NCI-H2081 (cell line): Measurements from ENCODE around the gene SLC9A1.
A peak's percentile ranks its signal among the peaks of the same experiment; 100 is the strongest.
"Not testable (repeated sequence)": the region's sequence is repeated elsewhere in the genome, so short reads cannot be mapped to it uniquely, and the experiment has no call there.

ENCODE experiments used
- DNase-seq, 2 experiments: peaks; one replicate each; lab custom pipeline; 2025; lab: John Stamatoyannopoulos, UW

SLC9A1 gene

GRCh38 chr1:27154991-27155781 lies at the start of gene SLC9A1:
Gene SLC9A1 (minus strand): TSS chr1:27155125. CDS start chr1:27154334, 791 bp downstream.
- peak; percentile 59 to 65 for DNase-seq

- no peak for DNase-seq
Observed at GRCh38 chr1:27203946-27204345, 49.0 kb upstream of the SLC9A1 start.

GRCh38 chr1:27201295-27201694 lies 46.4 kb upstream of the SLC9A1 start:
- DNase-seq: no peak

GRCh38 chr1:27193194-27193593 lies 38.3 kb upstream of the SLC9A1 start:
- no peak for DNase-seq

GRCh38 chr1:27192039-27192529 lies 37.2 kb upstream of the SLC9A1 start:
- no peak for DNase-seq

- DNase-seq: not testable (repeated sequence)
Observed at GRCh38 chr1:27184665-27185064, 29.7 kb upstream of the SLC9A1 start.

GRCh38 chr1:27179979-27180378 lies 25.1 kb upstream of the SLC9A1 start:
- no peak for DNase-seq

GRCh38 chr1:27179379-27179778 lies 24.5 kb upstream of the SLC9A1 start:
- DNase-seq: no peak

GRCh38 chr1:27176954-27177353 lies 22.0 kb upstream of the SLC9A1 start:
- DNase-seq: no peak

GRCh38 chr1:27176323-27176722 lies 21.4 kb upstream of the SLC9A1 start:
- DNase-seq: no peak

- DNase-seq: not testable (repeated sequence)
Observed at GRCh38 chr1:27172992-27173391, 18.1 kb upstream of the SLC9A1 start.

GRCh38 chr1:27166929-27167328 lies 12.0 kb upstream of the SLC9A1 start:
- DNase-seq: no peak

GRCh38 chr1:27166351-27166802 lies 11.5 kb upstream of the SLC9A1 start:
- DNase-seq: no peak

- no peak for DNase-seq
Observed at GRCh38 chr1:27163093-27163492, 8.2 kb upstream of the SLC9A1 start.

- DNase-seq: no peak
Observed at GRCh38 chr1:27162090-27162489, 7.2 kb upstream of the SLC9A1 start.

GRCh38 chr1:27161594-27161993 lies 6.7 kb upstream of the SLC9A1 start:
- DNase-seq: no peak

- DNase-seq: no peak
Observed at GRCh38 chr1:27157194-27157593, 2.3 kb upstream of the SLC9A1 start.

GRCh38 chr1:27154469-27154990 lies 395 bp downstream of the SLC9A1 start:
- no peak for DNase-seq

- no peak for DNase-seq
Observed at GRCh38 chr1:27153927-27154358, 982 bp downstream of the SLC9A1 start.

- DNase-seq: no peak
Observed at GRCh38 chr1:27153549-27153886, 1.4 kb downstream of the SLC9A1 start.

- no peak for DNase-seq
Observed at GRCh38 chr1:27152829-27153548, 1.9 kb downstream of the SLC9A1 start.

- DNase-seq: no peak
Observed at GRCh38 chr1:27152004-27152828, 2.7 kb downstream of the SLC9A1 start.
